Measurements from ENCODE around the gene OR5D14.

The OR5D14 gene

DNA sequence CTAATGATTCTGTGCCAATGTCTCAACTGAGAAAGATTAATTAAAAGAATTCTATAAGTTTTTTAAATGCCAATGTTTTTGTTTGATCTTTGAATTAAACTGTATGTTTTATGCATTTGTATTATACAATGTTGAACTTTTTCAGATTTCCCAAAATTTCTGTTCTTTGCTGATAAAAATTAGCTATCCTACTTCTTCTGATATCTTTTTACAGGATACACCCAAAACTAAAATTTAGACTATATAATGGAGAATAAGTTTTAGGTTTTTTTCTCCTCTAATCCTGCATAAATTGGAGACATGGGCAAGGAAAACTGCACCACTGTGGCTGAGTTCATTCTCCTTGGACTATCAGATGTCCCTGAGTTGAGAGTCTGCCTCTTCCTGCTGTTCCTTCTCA lies 31.6 kb downstream of the OR5D14 start, which contains the start of gene OR5L2:
OR5L2 (plus strand) TSS at position 301 of the 400 bp plus-strand sequence; CDS start at position 301, 0 bp downstream.
- no peak for DNase-seq (ENCODE audit: low read depth)
- TF ChIP-seq CTCF (IDR thresholded peaks at IDR 0.05; ENCODE audit: low read length, missing control alignments) = no peak
- no peak within 1 kb of the TSS for H3K4me3 ChIP-seq (replicated peaks; ENCODE audit: low read depth, low read length)

GRCh38 chr11:55838452-55838851 lies 43.1 kb downstream of the OR5D14 start, which contains the start of gene OR5D16:
Gene OR5D16 (plus strand): TSS chr11:55838752. CDS start chr11:55838752, 0 bp downstream.
- H3K4me3 ChIP-seq (replicated peaks; ENCODE audit: low read depth, low read length) = no peak within 1 kb of the TSS
- no peak for DNase-seq (ENCODE audit: low read depth)
- no peak for TF ChIP-seq CTCF (IDR thresholded peaks at IDR 0.05; ENCODE audit: low read length, missing control alignments)
